ENCODE measurements around the gene NPBWR2.

The NPBWR2 gene

GRCh38 chr20:64130271-64130670 lies 22.9 kb upstream of the NPBWR2 start:
- TF ChIP-seq SIN3A (IDR thresholded peaks at IDR 0.05; ENCODE audit: borderline replicate concordance, insufficient read depth, low read length) (no peak), REST (IDR thresholded peaks at IDR 0.05; ENCODE audit: insufficient read depth in 1 of 2, low read depth in 2 of 2, low read length in 2 of 2) (no peak), TAF1 (IDR thresholded peaks at IDR 0.05; ENCODE audit: borderline replicate concordance, insufficient read depth, low read length) (no peak), FOXP2 (optimal IDR thresholded peaks at IDR 0.05; ENCODE audit: borderline replicate concordance, extremely low read depth, extremely low read length, insufficient read depth) (no peak), POLR2AphosphoS5 (IDR thresholded peaks at IDR 0.05; ENCODE audit: low read depth, low read length) (no peak)

- no peak for TF ChIP-seq POLR2AphosphoS5 (IDR thresholded peaks at IDR 0.05; ENCODE audit: low read depth, low read length)
- TF ChIP-seq FOXP2 (optimal IDR thresholded peaks at IDR 0.05; ENCODE audit: borderline replicate concordance, extremely low read depth, extremely low read length, insufficient read depth) = no peak
Measured at GRCh38 chr20:64129146-64129782, 21.9 kb upstream of the NPBWR2 start.

- TF ChIP-seq POLR2AphosphoS5 (IDR thresholded peaks at IDR 0.05; ENCODE audit: low read depth, low read length) (no peak), TAF1 (IDR thresholded peaks at IDR 0.05; ENCODE audit: borderline replicate concordance, insufficient read depth, low read length) (no peak), REST (IDR thresholded peaks at IDR 0.05; ENCODE audit: insufficient read depth in 1 of 2, low read depth in 2 of 2, low read length in 2 of 2) (no peak), SIN3A (IDR thresholded peaks at IDR 0.05; ENCODE audit: borderline replicate concordance, insufficient read depth, low read length) (no peak), FOXP2 (optimal IDR thresholded peaks at IDR 0.05; ENCODE audit: borderline replicate concordance, extremely low read depth, extremely low read length, insufficient read depth) (no peak)
Measured at GRCh38 chr20:64121586-64121985, 14.2 kb upstream of the NPBWR2 start.

GRCh38 chr20:64119681-64120341 lies 12.4 kb upstream of the NPBWR2 start:
- TF ChIP-seq SIN3A (IDR thresholded peaks at IDR 0.05; ENCODE audit: borderline replicate concordance, insufficient read depth, low read length) = no peak
- no peak for TF ChIP-seq REST (IDR thresholded peaks at IDR 0.05; ENCODE audit: insufficient read depth in 1 of 2, low read depth in 2 of 2, low read length in 2 of 2)
- no peak for TF ChIP-seq POLR2AphosphoS5 (IDR thresholded peaks at IDR 0.05; ENCODE audit: low read depth, low read length)
- TF ChIP-seq TAF1 (IDR thresholded peaks at IDR 0.05; ENCODE audit: borderline replicate concordance, insufficient read depth, low read length) = no peak
- TF ChIP-seq FOXP2 (optimal IDR thresholded peaks at IDR 0.05; ENCODE audit: borderline replicate concordance, extremely low read depth, extremely low read length, insufficient read depth) = no peak

- TF ChIP-seq REST (IDR thresholded peaks at IDR 0.05; ENCODE audit: insufficient read depth in 1 of 2, low read depth in 2 of 2, low read length in 2 of 2) (no peak), FOXP2 (optimal IDR thresholded peaks at IDR 0.05; ENCODE audit: borderline replicate concordance, extremely low read depth, extremely low read length, insufficient read depth) (no peak), TAF1 (IDR thresholded peaks at IDR 0.05; ENCODE audit: borderline replicate concordance, insufficient read depth, low read length) (no peak), POLR2AphosphoS5 (IDR thresholded peaks at IDR 0.05; ENCODE audit: low read depth, low read length) (no peak), SIN3A (IDR thresholded peaks at IDR 0.05; ENCODE audit: borderline replicate concordance, insufficient read depth, low read length) (no peak)
Measured at GRCh38 chr20:64119301-64119680, 11.9 kb upstream of the NPBWR2 start.
